Nephron progenitor cell (in vitro differentiated cells): Measurements from ENCODE around the gene EPB41L4A.
A peak's percentile ranks its signal among the peaks of the same experiment; 100 is the strongest.

Experiments
- DNase-seq: peaks from one replicate; pipeline ENCODE4 v3.0.0; 2021
- H3K27ac Mint-ChIP-seq: 2 replicates; pipeline ENCODE4 v1.8.0; 2021; ENCODE audit warnings: mild to moderate bottlenecking, moderate library complexity, mixed read lengths
- H3K27me3 Mint-ChIP-seq: 2 replicates; pipeline ENCODE4 v1.8.0; 2021; ENCODE audit warnings: mild to moderate bottlenecking, low read depth, mixed read lengths; ENCODE audit not compliant: poor library complexity
- H3K36me3 Mint-ChIP-seq: 2 replicates; pipeline ENCODE4 v1.8.0; 2021; ENCODE audit warnings: low read depth, mixed read lengths
- H3K4me1 Mint-ChIP-seq: 2 replicates; pipeline ENCODE4 v1.8.0; 2021; ENCODE audit warnings: mixed read lengths
- H3K4me3 Mint-ChIP-seq: 2 replicates; pipeline ENCODE4 v1.8.0; 2021; ENCODE audit warnings: mild to moderate bottlenecking, moderate library complexity, mixed read lengths
- H3K9me3 Mint-ChIP-seq: 2 replicates; pipeline ENCODE4 v1.8.0; 2021; ENCODE audit warnings: mild to moderate bottlenecking, moderate library complexity, mixed read lengths
- TF ChIP-seq, protein P1 (sequence below): fragments of 200-600 bp; sonication (generic); IDR thresholded peaks from 2 replicates; pipeline ENCODE4 v1.5.0; 2021; ENCODE audit warnings: antibody characterized with exemption

The EPB41L4A gene

GRCh38 chr5:112283034-112283582, 136.0 kb downstream of the EPB41L4A start:
- Mint-ChIP-seq H3K27ac (no peak overlapping the region), H3K4me1 (peaks cover 20% of the 10 kb centered on the region), H3K36me3 (no peaks in the 10 kb centered on the region), H3K9me3 (no peaks in the 10 kb centered on the region), H3K4me3 (no peak overlapping the region), H3K27me3 (no peaks in the 10 kb centered on the region)
- TF ChIP-seq, protein P1, sequence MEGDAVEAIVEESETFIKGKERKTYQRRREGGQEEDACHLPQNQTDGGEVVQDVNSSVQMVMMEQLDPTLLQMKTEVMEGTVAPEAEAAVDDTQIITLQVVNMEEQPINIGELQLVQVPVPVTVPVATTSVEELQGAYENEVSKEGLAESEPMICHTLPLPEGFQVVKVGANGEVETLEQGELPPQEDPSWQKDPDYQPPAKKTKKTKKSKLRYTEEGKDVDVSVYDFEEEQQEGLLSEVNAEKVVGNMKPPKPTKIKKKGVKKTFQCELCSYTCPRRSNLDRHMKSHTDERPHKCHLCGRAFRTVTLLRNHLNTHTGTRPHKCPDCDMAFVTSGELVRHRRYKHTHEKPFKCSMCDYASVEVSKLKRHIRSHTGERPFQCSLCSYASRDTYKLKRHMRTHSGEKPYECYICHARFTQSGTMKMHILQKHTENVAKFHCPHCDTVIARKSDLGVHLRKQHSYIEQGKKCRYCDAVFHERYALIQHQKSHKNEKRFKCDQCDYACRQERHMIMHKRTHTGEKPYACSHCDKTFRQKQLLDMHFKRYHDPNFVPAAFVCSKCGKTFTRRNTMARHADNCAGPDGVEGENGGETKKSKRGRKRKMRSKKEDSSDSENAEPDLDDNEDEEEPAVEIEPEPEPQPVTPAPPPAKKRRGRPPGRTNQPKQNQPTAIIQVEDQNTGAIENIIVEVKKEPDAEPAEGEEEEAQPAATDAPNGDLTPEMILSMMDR, result no peak
- DNase-seq, result no peak

GRCh38 chr5:112279082-112279481, 140.0 kb downstream of the EPB41L4A start:
- H3K36me3 Mint-ChIP-seq, result no peaks in the 10 kb centered on the region
- no peaks in the 10 kb centered on the region for H3K9me3 Mint-ChIP-seq
- H3K27ac Mint-ChIP-seq, result no peak overlapping the region
- peaks cover 20% of the 10 kb centered on the region for H3K4me1 Mint-ChIP-seq
- TF ChIP-seq, protein P1, result no peak
- no peak overlapping the region for H3K4me3 Mint-ChIP-seq
- no peaks in the 10 kb centered on the region for H3K27me3 Mint-ChIP-seq
- DNase-seq, result no peak

GRCh38 chr5:112276991-112277390, 142.1 kb downstream of the EPB41L4A start:
- no peaks in the 10 kb centered on the region for H3K9me3 Mint-ChIP-seq
- DNase-seq, result no peak
- peaks cover 4% of the 10 kb centered on the region for H3K4me1 Mint-ChIP-seq
- TF ChIP-seq, protein P1, result no peak
- H3K27me3 Mint-ChIP-seq, result no peaks in the 10 kb centered on the region
- H3K36me3 Mint-ChIP-seq, result no peaks in the 10 kb centered on the region
- no peak overlapping the region for H3K4me3 Mint-ChIP-seq
- H3K27ac Mint-ChIP-seq, result no peak overlapping the region

- TF ChIP-seq, protein P1, result no peak
- peaks cover 4% of the 10 kb centered on the region for H3K4me1 Mint-ChIP-seq
- no peaks in the 10 kb centered on the region for H3K9me3 Mint-ChIP-seq
- peaks cover 3% of the 10 kb centered on the region for H3K27me3 Mint-ChIP-seq
- H3K27ac Mint-ChIP-seq, result no peak overlapping the region
- no peak for DNase-seq
- H3K4me3 Mint-ChIP-seq, result no peak overlapping the region
- no peaks in the 10 kb centered on the region for H3K36me3 Mint-ChIP-seq
Observed at GRCh38 chr5:112275671-112276070, 143.4 kb downstream of the EPB41L4A start.

GRCh38 chr5:112270299-112271293, 148.5 kb downstream of the EPB41L4A start:
- Mint-ChIP-seq H3K9me3 (no peaks in the 10 kb centered on the region), H3K27me3 (peaks cover 18% of the 10 kb centered on the region), H3K36me3 (no peaks in the 10 kb centered on the region), H3K4me1 (peaks cover 20% of the 10 kb centered on the region), H3K27ac (peak overlapping the region; percentile 25), H3K4me3 (no peak overlapping the region)
- TF ChIP-seq, protein P1, result no peak
- DNase-seq, result no peak
